Uterus (tissue), 2 donors: Measurements from ENCODE around the gene TMEM185B.
"Not testable (repeated sequence)": the region's sequence is repeated elsewhere in the genome, so short reads cannot be mapped to it uniquely, and the experiment has no call there.

Experiments used
- POLR2A ChIP-seq, 2 donors: fragments of 450-650 bp; IDR thresholded peaks; one replicate each; pipeline ENCODE4 v1.6.1; 2016; ENCODE audit warnings: antibody characterized with exemption in 2 of 2, mild to moderate bottlenecking in 1 of 2, moderate library complexity in 1 of 2
- TF ChIP-seq, protein P1 (sequence below), 4 experiments: fragments of 200-600 bp in 2 of 4; fragments of 450-650 bp in 2 of 4; sonication (generic) in 2 of 4; IDR thresholded peaks; one replicate each; pipeline ENCODE4 v1.5.1; 2016 to 2019; ENCODE audit warnings: antibody characterized with exemption in 4 of 4, mild to moderate bottlenecking in 2 of 4, moderate library complexity in 1 of 4

DNA sequence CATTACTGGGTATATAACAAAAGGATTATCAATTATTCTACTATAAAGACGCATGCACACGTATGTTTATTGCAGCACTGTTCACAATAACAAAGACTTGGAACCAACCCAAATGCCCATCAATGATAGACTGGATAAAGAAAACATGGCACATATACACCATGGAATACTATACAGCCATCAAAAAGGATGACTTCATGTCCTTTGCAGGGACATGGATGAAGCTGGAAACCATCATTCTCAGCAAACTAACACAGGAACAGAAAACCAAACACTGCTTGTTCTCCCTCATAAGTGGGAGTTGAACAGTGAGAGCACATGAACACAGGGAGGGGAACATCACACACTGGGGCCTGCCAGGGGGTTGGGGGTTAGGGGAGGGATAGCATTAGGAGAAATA, 12.0 kb upstream of the TMEM185B start:
- not testable (repeated sequence) for TF ChIP-seq POLR2A (IDR thresholded peaks at IDR 0.05)
- TF ChIP-seq, protein P1, sequence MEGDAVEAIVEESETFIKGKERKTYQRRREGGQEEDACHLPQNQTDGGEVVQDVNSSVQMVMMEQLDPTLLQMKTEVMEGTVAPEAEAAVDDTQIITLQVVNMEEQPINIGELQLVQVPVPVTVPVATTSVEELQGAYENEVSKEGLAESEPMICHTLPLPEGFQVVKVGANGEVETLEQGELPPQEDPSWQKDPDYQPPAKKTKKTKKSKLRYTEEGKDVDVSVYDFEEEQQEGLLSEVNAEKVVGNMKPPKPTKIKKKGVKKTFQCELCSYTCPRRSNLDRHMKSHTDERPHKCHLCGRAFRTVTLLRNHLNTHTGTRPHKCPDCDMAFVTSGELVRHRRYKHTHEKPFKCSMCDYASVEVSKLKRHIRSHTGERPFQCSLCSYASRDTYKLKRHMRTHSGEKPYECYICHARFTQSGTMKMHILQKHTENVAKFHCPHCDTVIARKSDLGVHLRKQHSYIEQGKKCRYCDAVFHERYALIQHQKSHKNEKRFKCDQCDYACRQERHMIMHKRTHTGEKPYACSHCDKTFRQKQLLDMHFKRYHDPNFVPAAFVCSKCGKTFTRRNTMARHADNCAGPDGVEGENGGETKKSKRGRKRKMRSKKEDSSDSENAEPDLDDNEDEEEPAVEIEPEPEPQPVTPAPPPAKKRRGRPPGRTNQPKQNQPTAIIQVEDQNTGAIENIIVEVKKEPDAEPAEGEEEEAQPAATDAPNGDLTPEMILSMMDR (IDR thresholded peaks at IDR 0.05), result not testable (repeated sequence)
